ENCODE data around the gene FGF14. TPM values are rescaled to one million over a fixed set of nuclear protein-coding genes. Genes with fewer than 3 reads are reported as not detected.

The FGF14 gene
- total RNA-seq, 1 experiment from 2014 or later: not detected

DNA sequence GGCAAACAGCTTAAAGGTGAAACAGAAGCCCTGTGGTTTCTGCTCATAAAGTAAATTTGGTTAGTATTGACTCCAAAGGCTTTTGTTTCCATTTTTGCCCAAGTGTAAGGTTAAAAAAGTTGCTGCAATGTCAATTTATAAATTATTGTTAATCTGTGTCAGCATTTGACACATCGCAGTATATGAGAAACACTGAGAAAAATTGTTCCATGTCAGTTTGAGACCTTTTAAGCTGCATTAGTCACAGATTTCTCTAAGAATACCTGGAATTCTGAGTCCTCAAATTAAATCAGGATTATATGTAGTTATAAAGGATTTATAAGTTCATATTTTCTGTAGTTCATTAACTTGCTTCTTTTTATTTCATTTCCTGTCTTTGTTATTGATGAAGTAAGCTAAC is 78.8 kb downstream of the FGF14 start:
- Histone ChIP-seq H3K79me2 (ENCODE audit: low read length) (no peaks in the 10 kb centered on the region), H3K9ac (ENCODE audit: low read length) (no peak overlapping the region), H3K36me3 (ENCODE audit: low read depth, low read length) (no peaks in the 10 kb centered on the region), H2AFZ (ENCODE audit: low read length) (no peak overlapping the region), H3F3A (ENCODE audit: low read length, unreplicated experiment) (no peaks in the 10 kb centered on the region), H3K9me3 (ENCODE audit: low read length) (no peaks in the 10 kb centered on the region), H3K4me1 (ENCODE audit: insufficient read depth, low read length) (no peaks in the 10 kb centered on the region), H3K4me2 (ENCODE audit: low read length) (no peak overlapping the region), H3K9me2 (replicated peaks; ENCODE audit: low read length) (no peaks in the 10 kb centered on the region), H3K27me3 (ENCODE audit: low read length) (no peaks in the 10 kb centered on the region; the same call in 1 of the 2 replicates), H3K4me3 (ENCODE audit: low read length) (no peak overlapping the region), H3K27ac (ENCODE audit: low read length) (no peak overlapping the region), H4K20me1 (ENCODE audit: low read length) (no peaks in the 10 kb centered on the region)
- ATAC-seq: no peak
- ChIA-PET POLR2A (ENCODE audit: unreplicated experiment) (no interaction called here), CTCF (no interaction called here)
- no peak for DNase-seq
- intact Hi-C loops (cut with micrococcal nuclease): no loop called here
- BruUV-seq (replicated peaks): no TSS peak
- TF ChIP-seq EZH2phosphoT487 (IDR thresholded peaks at IDR 0.05; ENCODE audit: borderline replicate concordance, low read length): no peak
- TF ChIP-seq CTCF (conservative IDR thresholded peaks at IDR 0.05; ENCODE audit: low read depth, low read length): no peak
- TF ChIP-seq EZH2 (IDR thresholded peaks at IDR 0.05; ENCODE audit: low read length, unreplicated experiment): no peak

GRCh38 chr13:102322211-102322610 is 79.6 kb downstream of the FGF14 start:
- H3K27ac ChIP-seq (ENCODE audit: low read length): no peak overlapping the region
- no peak overlapping the region for H3K9ac ChIP-seq (ENCODE audit: low read length)
- no peaks in the 10 kb centered on the region for H3F3A ChIP-seq (ENCODE audit: low read length, unreplicated experiment)
- DNase-seq: no peak
- H3K4me2 ChIP-seq (ENCODE audit: low read length): no peak overlapping the region
- intact Hi-C loops (cut with micrococcal nuclease): no loop called here
- no peaks in the 10 kb centered on the region for H3K9me2 ChIP-seq (replicated peaks; ENCODE audit: low read length)
- ATAC-seq: no peak
- no peaks in the 10 kb centered on the region; the same call in 1 of the 2 replicates for H3K27me3 ChIP-seq (ENCODE audit: low read length)
- no peaks in the 10 kb centered on the region for H3K4me1 ChIP-seq (ENCODE audit: insufficient read depth, low read length)
- H3K79me2 ChIP-seq (ENCODE audit: low read length): no peaks in the 10 kb centered on the region
- TF ChIP-seq EZH2phosphoT487 (IDR thresholded peaks at IDR 0.05; ENCODE audit: borderline replicate concordance, low read length) (no peak), EZH2 (IDR thresholded peaks at IDR 0.05; ENCODE audit: low read length, unreplicated experiment) (no peak), CTCF (conservative IDR thresholded peaks at IDR 0.05; ENCODE audit: low read depth, low read length) (no peak)
- H3K36me3 ChIP-seq (ENCODE audit: low read depth, low read length): no peaks in the 10 kb centered on the region
- ChIA-PET CTCF (no interaction called here), POLR2A (ENCODE audit: unreplicated experiment) (no interaction called here)
- H3K4me3 ChIP-seq (ENCODE audit: low read length): no peak overlapping the region
- H3K9me3 ChIP-seq (ENCODE audit: low read length): no peaks in the 10 kb centered on the region
- H4K20me1 ChIP-seq (ENCODE audit: low read length): no peaks in the 10 kb centered on the region
- no peak overlapping the region for H2AFZ ChIP-seq (ENCODE audit: low read length)
- no TSS peak for BruUV-seq (replicated peaks)

GRCh38 chr13:102318233-102318632 is 83.6 kb downstream of the FGF14 start:
- Histone ChIP-seq H3K9ac (ENCODE audit: low read length) (no peak overlapping the region), H4K20me1 (ENCODE audit: low read length) (no peaks in the 10 kb centered on the region), H3K36me3 (ENCODE audit: low read depth, low read length) (no peaks in the 10 kb centered on the region), H3K27ac (ENCODE audit: low read length) (no peak overlapping the region), H3K4me2 (ENCODE audit: low read length) (no peak overlapping the region), H2AFZ (ENCODE audit: low read length) (no peak overlapping the region), H3K79me2 (ENCODE audit: low read length) (no peaks in the 10 kb centered on the region), H3K27me3 (ENCODE audit: low read length) (peaks cover 10% of the 10 kb centered on the region), H3K9me2 (replicated peaks; ENCODE audit: low read length) (no peaks in the 10 kb centered on the region), H3K4me3 (ENCODE audit: low read length) (no peak overlapping the region), H3F3A (ENCODE audit: low read length, unreplicated experiment) (no peaks in the 10 kb centered on the region), H3K9me3 (ENCODE audit: low read length) (no peaks in the 10 kb centered on the region), H3K4me1 (ENCODE audit: insufficient read depth, low read length) (no peaks in the 10 kb centered on the region)
- POLR2A ChIA-PET (ENCODE audit: unreplicated experiment): no interaction called here
- CTCF ChIA-PET: no interaction called here
- DNase-seq (no peak), ATAC-seq (no peak)
- no TSS peak for BruUV-seq (replicated peaks)
- intact Hi-C loops (cut with micrococcal nuclease): no loop called here
- TF ChIP-seq EZH2 (IDR thresholded peaks at IDR 0.05; ENCODE audit: low read length, unreplicated experiment) (no peak), CTCF (conservative IDR thresholded peaks at IDR 0.05; ENCODE audit: low read depth, low read length) (no peak), EZH2phosphoT487 (IDR thresholded peaks at IDR 0.05; ENCODE audit: borderline replicate concordance, low read length) (no peak)

Measured in PC-3 (cell line).